Hepatocyte (in vitro differentiated cells): Measurements from ENCODE around the gene NTRK3. TPM values are rescaled to one million over a fixed set of nuclear protein-coding genes. Genes with fewer than 3 reads are reported as not detected.

Experiments used
- DNase-seq: peaks from one replicate; pipeline ENCODE4 v3.0.0-alpha.2; 2016; ENCODE audit warnings: low spot score
- H2AFZ ChIP-seq: fragments of 200-600 bp; sonication (generic); 2 replicates; pipeline ENCODE4 v1.6.0; 2016; ENCODE audit warnings: antibody characterized with exemption, mild to moderate bottlenecking
- H3K27ac ChIP-seq: fragments of 200-600 bp; sonication (generic); 2 replicates; pipeline ENCODE4 v1.5.1; 2016; ENCODE audit warnings: mild to moderate bottlenecking
- H3K27me3 ChIP-seq: fragments of 200-600 bp; sonication (generic); 2 replicates; pipeline ENCODE4 v1.6.1; 2016
- H3K36me3 ChIP-seq: fragments of 200-600 bp; sonication (generic); replicated peaks from 2 replicates; pipeline ENCODE4 v1.5.1; 2016; ENCODE audit warnings: low read depth; ENCODE audit not compliant: insufficient read depth
- H3K4me1 ChIP-seq: fragments of 200-600 bp; sonication (generic); 2 replicates; pipeline ENCODE4 v1.5.1; 2016; ENCODE audit warnings: mild to moderate bottlenecking, moderate library complexity; ENCODE audit not compliant: insufficient read depth
- H3K4me2 ChIP-seq: fragments of 200-600 bp; sonication (generic); 2 replicates; pipeline ENCODE4 v1.6.0; 2016
- H3K4me3 ChIP-seq: fragments of 200-600 bp; sonication (generic); 2 replicates; pipeline ENCODE4 v1.5.1; 2016; ENCODE audit warnings: mild to moderate bottlenecking
- H3K79me2 ChIP-seq: fragments of 200-600 bp; sonication (generic); 2 replicates; pipeline ENCODE4 v1.6.0; 2017; ENCODE audit warnings: mild to moderate bottlenecking
- H3K9me2 ChIP-seq: fragments of 200-600 bp; sonication (generic); replicated peaks from 2 replicates; pipeline ENCODE4 v1.6.0; 2017; ENCODE audit warnings: mild to moderate bottlenecking; ENCODE audit not compliant: insufficient read depth
- H3K9me3 ChIP-seq: fragments of 200-600 bp; sonication (generic); 2 replicates; pipeline ENCODE4 v1.5.1; 2016; ENCODE audit warnings: low read depth, mild to moderate bottlenecking
- H4K20me1 ChIP-seq: fragments of 200-600 bp; sonication (generic); 2 replicates; pipeline ENCODE4 v1.6.0; 2016; ENCODE audit warnings: mild to moderate bottlenecking; ENCODE audit not compliant: insufficient read depth, poor library complexity, severe bottlenecking
- CTCF ChIP-seq: fragments of 200-600 bp; sonication (generic); IDR thresholded peaks from 2 replicates; pipeline ENCODE4 v1.5.1; 2016; ENCODE audit warnings: antibody characterized with exemption, mild to moderate bottlenecking; ENCODE audit not compliant: poor library complexity
- EZH2 ChIP-seq: fragments of 200-600 bp; sonication (generic); IDR thresholded peaks from 2 replicates; pipeline ENCODE4 v1.6.1; 2016; ENCODE audit warnings: antibody characterized with exemption, mild to moderate bottlenecking, borderline replicate concordance
- EZH2phosphoT487 ChIP-seq: fragments of 200-600 bp; sonication (generic); IDR thresholded peaks from one replicate; pipeline ENCODE4 v1.6.1; 2018; ENCODE audit warnings: antibody characterized with exemption, mild to moderate bottlenecking, low read depth, moderate library complexity; ENCODE audit not compliant: unreplicated experiment, severe bottlenecking
- WGBS: methylation state at CpG from one replicate; pipeline ENCODE4 v1.1.6; 2016; ENCODE audit warnings: low lambda C conversion rate; ENCODE audit errors: missing lambda C conversion rate; 5-methylcytosine and 5-hydroxymethylcytosine counted together
- polyA plus RNA-seq: library from polyadenylated mRNA; unstranded; fragments of >200 nt; fragmentation: Nextera tagmentation; extraction: Ambion mirVana; gene quantifications from 2 replicates; pipeline ENCODE4 v1.2.1, GENCODE V29; 2016
- total RNA-seq: library from RNA; depleted of rRNA; stranded (reverse); fragments of >200 nt; gene quantifications from 2 replicates; pipeline ENCODE4 v1.2.3, GENCODE V29; 2014

Gene NTRK3
- total and polyA plus RNA-seq, 2 experiments from 2014 or later: 4.9 to 5.6 TPM

GRCh38 chr15:88239594-88239993, 16.9 kb downstream of the NTRK3 start:
- TF ChIP-seq EZH2phosphoT487: no peak
- TF ChIP-seq EZH2: no peak
- no peak for TF ChIP-seq CTCF
- H2AFZ ChIP-seq: no peak overlapping the region
- H3K27ac ChIP-seq: peak overlapping the region; percentile 79
- no peak for DNase-seq
- H3K79me2 ChIP-seq: no peaks in the 10 kb centered on the region
- H3K9me2 ChIP-seq: no peaks in the 10 kb centered on the region
- H3K4me2 ChIP-seq: no peak overlapping the region
- H4K20me1 ChIP-seq: no peaks in the 10 kb centered on the region
- H3K4me3 ChIP-seq: no peak overlapping the region
- H3K4me1 ChIP-seq: no peaks in the 10 kb centered on the region
- WGBS: 93% methylated on average over 9 of the region's 9 CpGs
- no peaks in the 10 kb centered on the region for H3K36me3 ChIP-seq
- no peaks in the 10 kb centered on the region for H3K27me3 ChIP-seq
- H3K9me3 ChIP-seq: no peaks in the 10 kb centered on the region

GRCh38 chr15:88238618-88239430, 17.7 kb downstream of the NTRK3 start:
- peak overlapping the region; percentile 79 for H3K27ac ChIP-seq
- no peak overlapping the region for H2AFZ ChIP-seq
- H3K4me1 ChIP-seq: no peaks in the 10 kb centered on the region
- no peaks in the 10 kb centered on the region for H3K36me3 ChIP-seq
- H3K9me2 ChIP-seq: no peaks in the 10 kb centered on the region
- no peak for TF ChIP-seq EZH2phosphoT487
- no peak for TF ChIP-seq EZH2
- no peak for TF ChIP-seq CTCF
- no peaks in the 10 kb centered on the region for H4K20me1 ChIP-seq
- no peaks in the 10 kb centered on the region for H3K79me2 ChIP-seq
- WGBS: 56% methylated on average over 8 of the region's 8 CpGs
- H3K4me3 ChIP-seq: no peak overlapping the region
- no peak overlapping the region for H3K4me2 ChIP-seq
- H3K27me3 ChIP-seq: no peaks in the 10 kb centered on the region
- H3K9me3 ChIP-seq: no peaks in the 10 kb centered on the region
- DNase-seq: peak; percentile 62

GRCh38 chr15:88234711-88235110, 21.8 kb downstream of the NTRK3 start:
- no peak overlapping the region for H3K27ac ChIP-seq
- H3K27me3 ChIP-seq: peaks cover 4% of the 10 kb centered on the region
- H3K36me3 ChIP-seq: no peaks in the 10 kb centered on the region
- H3K9me2 ChIP-seq: no peaks in the 10 kb centered on the region
- no peak overlapping the region for H3K4me2 ChIP-seq
- H3K79me2 ChIP-seq: no peaks in the 10 kb centered on the region
- H4K20me1 ChIP-seq: no peaks in the 10 kb centered on the region
- H3K9me3 ChIP-seq: no peaks in the 10 kb centered on the region
- no peaks in the 10 kb centered on the region for H3K4me1 ChIP-seq
- TF ChIP-seq EZH2phosphoT487 (no peak), CTCF (no peak), EZH2 (no peak)
- no peak for DNase-seq
- no peak overlapping the region for H3K4me3 ChIP-seq
- 98% methylated on average over 8 of the region's 8 CpGs for WGBS
- H2AFZ ChIP-seq: no peak overlapping the region

GRCh38 chr15:88233921-88234320, 22.6 kb downstream of the NTRK3 start:
- no peak overlapping the region for H3K4me3 ChIP-seq
- no peaks in the 10 kb centered on the region for H3K9me3 ChIP-seq
- H3K4me1 ChIP-seq: no peaks in the 10 kb centered on the region
- 89% methylated on average over 9 of the region's 9 CpGs for WGBS
- DNase-seq: no peak
- H3K27me3 ChIP-seq: peaks cover 4% of the 10 kb centered on the region
- H3K9me2 ChIP-seq: no peaks in the 10 kb centered on the region
- TF ChIP-seq EZH2 (no peak), EZH2phosphoT487 (no peak), CTCF (no peak)
- H3K36me3 ChIP-seq: no peaks in the 10 kb centered on the region
- no peak overlapping the region for H3K4me2 ChIP-seq
- H3K27ac ChIP-seq: no peak overlapping the region
- no peaks in the 10 kb centered on the region for H4K20me1 ChIP-seq
- no peak overlapping the region for H2AFZ ChIP-seq
- no peaks in the 10 kb centered on the region for H3K79me2 ChIP-seq
